ENCODE results near the gene KRTAP17-1.
"Not testable (repeated sequence)": the region's sequence is repeated elsewhere in the genome, so short reads cannot be mapped to it uniquely, and the experiment has no call there.

DNA sequence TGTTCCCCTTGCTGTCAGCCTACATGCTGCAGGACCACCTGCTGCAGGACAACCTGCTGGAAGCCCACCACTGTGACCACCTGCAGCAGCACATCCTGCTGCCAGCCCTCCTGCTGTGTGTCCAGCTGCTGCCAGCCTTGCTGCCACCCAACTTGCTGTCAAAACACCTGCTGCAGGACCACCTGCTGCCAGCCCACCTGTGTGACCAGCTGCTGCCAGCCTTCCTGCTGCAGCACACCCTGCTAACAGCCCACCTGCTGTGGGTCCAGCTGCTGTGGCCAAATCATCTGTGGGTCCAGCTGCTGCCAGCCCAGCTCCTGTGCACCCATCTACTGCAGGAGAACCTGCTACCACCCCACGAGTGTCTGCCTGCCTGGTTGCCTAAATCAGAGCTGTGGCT is 44.2 kb downstream of the KRTAP17-1 start:
- not testable (repeated sequence) for TF ChIP-seq NFE2L2 (IDR thresholded peaks at IDR 0.05; ENCODE audit: low read depth, low read length); CTCF (conservative IDR thresholded peaks at IDR 0.05; ENCODE audit: low read depth, low read length); POLR2A (IDR thresholded peaks at IDR 0.05; ENCODE audit: low read depth, low read length); RFX5 (IDR thresholded peaks at IDR 0.05; ENCODE audit: low read depth, low read length); BHLHE40 (IDR thresholded peaks at IDR 0.05; ENCODE audit: low read depth, low read length)
